Testis (tissue), 3 donors: ENCODE data around the gene IMMP2L. TPM values are rescaled to one million over a fixed set of nuclear protein-coding genes. Genes with fewer than 3 reads are reported as not detected.
"Not testable (repeated sequence)": the region's sequence is repeated elsewhere in the genome, so short reads cannot be mapped to it uniquely, and the experiment has no call there.

ENCODE experiments used
- DNase-seq: peaks from one replicate; pipeline ENCODE4 v3.0.0-alpha.2; 2019
- H3K27ac ChIP-seq, 2 donors: fragments of 200-600 bp; sonication (generic); one replicate each; pipeline ENCODE4 v1.5.1; 2019
- H3K27me3 ChIP-seq: fragments of 200-600 bp; sonication (generic); one replicate; pipeline ENCODE4 v1.5.1; 2019
- H3K36me3 ChIP-seq: fragments of 200-600 bp; sonication (generic); one replicate; pipeline ENCODE4 v1.5.1; 2017; ENCODE audit warnings: low read depth; ENCODE audit errors: missing control alignments
- H3K4me1 ChIP-seq: fragments of 200-600 bp; sonication (generic); one replicate; pipeline ENCODE4 v1.5.1; 2019
- H3K4me3 ChIP-seq, 2 donors: fragments of 200-600 bp; sonication (generic); one replicate each; pipeline ENCODE4 v1.5.1; 2017 to 2019
- H3K9me3 ChIP-seq: fragments of 200-600 bp; sonication (generic); one replicate; pipeline ENCODE4 v1.5.1; 2017
- CTCF ChIP-seq, 3 experiments: fragments of 450-650 bp in 2 of 3; fragments of 200-600 bp in 1 of 3; sonication (generic) in 1 of 3; IDR thresholded peaks; one replicate each; pipeline ENCODE4 v1.5.1; 2016 to 2019; ENCODE audit warnings: antibody characterized with exemption in 3 of 3, mild to moderate bottlenecking in 2 of 3, moderate library complexity in 1 of 3
- POLR2A ChIP-seq: fragments of 450-650 bp; IDR thresholded peaks from one replicate; pipeline ENCODE4 v1.6.1; 2017; ENCODE audit warnings: antibody characterized with exemption, mild to moderate bottlenecking, moderate library complexity
- WGBS, 2 donors: methylation state at CpG; one replicate each; pipeline ENCODE4 v1.1.5; 2018; 5-methylcytosine and 5-hydroxymethylcytosine counted together
- intact Hi-C: fragments of 100-400 bp; cut with DNase I; formaldehyde crosslinking; loops from one replicate; pipeline ENCODE4 v1.15.1; 2023; ENCODE audit warnings: low total_unique reads
- polyA plus RNA-seq: library from polyadenylated mRNA; stranded (reverse); fragments of 350-450 nt; fragmentation: Illumina TruSeq; extraction: RNeasy Lipid Tissue Mini Kit (QIAGEN cat#74804); gene quantifications from one replicate; pipeline ENCODE4 v1.2.3, GENCODE V29; 2014; ENCODE audit warnings: low read depth, low replicate concordance; ENCODE audit not compliant: insufficient read depth
- total RNA-seq, 2 donors: library from RNA; depleted of rRNA; stranded (reverse); fragments of >200 nt; gene quantifications; one replicate each; pipeline ENCODE4 v1.2.3, GENCODE V29; 2016

The IMMP2L gene
- total and polyA plus RNA-seq, 3 donors from 2014 or later: 10.7 to 12.4 (median 11.2) TPM

- intact Hi-C loops: no loop called here
- no peak overlapping the region for H3K27ac ChIP-seq
- no peak for DNase-seq
- no peaks in the 10 kb centered on the region for H3K9me3 ChIP-seq
- no peaks in the 10 kb centered on the region for H3K36me3 ChIP-seq
- no peak for TF ChIP-seq POLR2A
- TF ChIP-seq CTCF (IDR thresholded peaks at IDR 0.05): no peak
- no peaks in the 10 kb centered on the region for H3K4me1 ChIP-seq
- 58 to 69% methylated on average over 4 of the region's 4 CpGs for WGBS, 2 donors
- H3K4me3 ChIP-seq: no peak overlapping the region
- no peaks in the 10 kb centered on the region for H3K27me3 ChIP-seq
Observed at GRCh38 chr7:111586711-111587409, 24.6 kb upstream of the IMMP2L start.

GRCh38 chr7:111581784-111582488, 19.6 kb upstream of the IMMP2L start:
- H3K36me3 ChIP-seq, H3K4me1 ChIP-seq, DNase-seq, H3K9me3 ChIP-seq, H3K27ac ChIP-seq, H3K27me3 ChIP-seq, intact Hi-C loops: not testable (repeated sequence)
- 43 to 58% methylated on average over 8 to 25 of the region's 40 CpGs for WGBS, 2 donors
- peak overlapping the region; percentile 12 to 23 for H3K4me3 ChIP-seq

GRCh38 chr7:111581207-111581606, 18.9 kb upstream of the IMMP2L start:
- peak; percentile 45 for DNase-seq
- intact Hi-C loops, H3K27ac ChIP-seq, H3K9me3 ChIP-seq, H3K4me1 ChIP-seq, H3K36me3 ChIP-seq, H3K27me3 ChIP-seq: not testable (repeated sequence)
- 54 to 57% methylated on average over 7 of the region's 7 CpGs for WGBS, 2 donors
- peak overlapping the region in 1 of 2 donors; percentile 23 for H3K4me3 ChIP-seq

GRCh38 chr7:111578754-111579153, 16.5 kb upstream of the IMMP2L start:
- Histone ChIP-seq H3K9me3 (no peaks in the 10 kb centered on the region), H3K4me1 (no peaks in the 10 kb centered on the region), H3K4me3 (no peak overlapping the region), H3K27me3 (no peaks in the 10 kb centered on the region), H3K36me3 (no peaks in the 10 kb centered on the region), H3K27ac (no peak overlapping the region)
- no peak for DNase-seq
- no peak for TF ChIP-seq POLR2A
- no peak for TF ChIP-seq CTCF (IDR thresholded peaks at IDR 0.05)
- intact Hi-C loops: no loop called here

- H3K4me1 ChIP-seq: no peaks in the 10 kb centered on the region
- H3K36me3 ChIP-seq: no peaks in the 10 kb centered on the region
- TF ChIP-seq CTCF (IDR thresholded peaks at IDR 0.05): no peak
- TF ChIP-seq POLR2A: no peak
- H3K27ac ChIP-seq: no peak overlapping the region
- DNase-seq: no peak
- no peaks in the 10 kb centered on the region for H3K27me3 ChIP-seq
- WGBS, 2 donors: 96 to 100% methylated on average over 5 of the region's 5 CpGs
- intact Hi-C loops: no loop called here
- no peak overlapping the region for H3K4me3 ChIP-seq
- H3K9me3 ChIP-seq: no peaks in the 10 kb centered on the region
Observed at GRCh38 chr7:111571720-111572119, 9.4 kb upstream of the IMMP2L start.
